HFF-Myc (cell line): ENCODE measurements around the gene MB21D2.

Experiments used
- DNase-seq: peaks from one replicate; pipeline ENCODE4 v3.0.0-alpha.2; 2011; ENCODE audit warnings: low read depth; ENCODE audit errors: extremely low read depth
- H3K4me3 ChIP-seq: replicated peaks from 2 replicates; pipeline ENCODE4 v1.5.1; 2011; ENCODE audit warnings: low read depth, mild to moderate bottlenecking, control low read depth, low read length
- TF ChIP-seq, protein P1 (sequence below): IDR thresholded peaks from 2 replicates; pipeline ENCODE4 v1.5.1; 2012; ENCODE audit warnings: mild to moderate bottlenecking, low read depth, low read length, control low read depth; ENCODE audit errors: missing control alignments

The MB21D2 gene

DNA sequence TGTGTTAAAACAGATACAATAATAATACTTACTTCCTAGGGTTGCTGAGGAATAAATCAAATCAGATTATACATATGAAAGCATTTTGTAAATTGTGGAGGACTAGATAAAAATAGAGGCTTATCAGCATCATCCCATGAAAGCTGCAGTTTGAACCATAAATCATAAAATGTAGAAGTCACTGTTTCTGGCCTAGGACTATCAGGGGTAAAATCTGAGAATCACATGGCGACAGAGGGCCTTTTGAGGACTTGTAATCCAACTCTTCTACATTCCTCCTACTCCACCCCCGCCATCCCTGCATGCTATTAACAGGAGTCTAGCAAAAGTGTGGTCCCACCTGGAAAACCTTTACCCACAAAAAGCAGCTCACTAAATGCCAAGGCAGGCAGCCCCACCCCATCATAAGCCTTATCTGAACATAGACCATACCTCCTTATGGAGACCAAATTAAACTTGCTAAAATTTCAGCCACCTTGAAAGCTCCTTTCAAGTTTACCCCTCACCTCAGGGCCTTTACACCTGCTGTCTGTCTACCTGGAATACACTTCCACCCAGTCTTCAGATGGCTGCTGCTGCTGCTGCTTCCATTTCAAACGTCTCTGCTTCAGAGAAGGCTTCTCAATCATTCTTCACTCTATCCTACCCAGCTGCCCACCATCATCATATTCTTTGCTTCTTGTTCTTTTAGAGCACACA is 11.5 kb downstream of the MB21D2 start:
- no peak for DNase-seq
- TF ChIP-seq, protein P1, sequence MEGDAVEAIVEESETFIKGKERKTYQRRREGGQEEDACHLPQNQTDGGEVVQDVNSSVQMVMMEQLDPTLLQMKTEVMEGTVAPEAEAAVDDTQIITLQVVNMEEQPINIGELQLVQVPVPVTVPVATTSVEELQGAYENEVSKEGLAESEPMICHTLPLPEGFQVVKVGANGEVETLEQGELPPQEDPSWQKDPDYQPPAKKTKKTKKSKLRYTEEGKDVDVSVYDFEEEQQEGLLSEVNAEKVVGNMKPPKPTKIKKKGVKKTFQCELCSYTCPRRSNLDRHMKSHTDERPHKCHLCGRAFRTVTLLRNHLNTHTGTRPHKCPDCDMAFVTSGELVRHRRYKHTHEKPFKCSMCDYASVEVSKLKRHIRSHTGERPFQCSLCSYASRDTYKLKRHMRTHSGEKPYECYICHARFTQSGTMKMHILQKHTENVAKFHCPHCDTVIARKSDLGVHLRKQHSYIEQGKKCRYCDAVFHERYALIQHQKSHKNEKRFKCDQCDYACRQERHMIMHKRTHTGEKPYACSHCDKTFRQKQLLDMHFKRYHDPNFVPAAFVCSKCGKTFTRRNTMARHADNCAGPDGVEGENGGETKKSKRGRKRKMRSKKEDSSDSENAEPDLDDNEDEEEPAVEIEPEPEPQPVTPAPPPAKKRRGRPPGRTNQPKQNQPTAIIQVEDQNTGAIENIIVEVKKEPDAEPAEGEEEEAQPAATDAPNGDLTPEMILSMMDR = no peak
- H3K4me3 ChIP-seq = no peak overlapping the region

DNA sequence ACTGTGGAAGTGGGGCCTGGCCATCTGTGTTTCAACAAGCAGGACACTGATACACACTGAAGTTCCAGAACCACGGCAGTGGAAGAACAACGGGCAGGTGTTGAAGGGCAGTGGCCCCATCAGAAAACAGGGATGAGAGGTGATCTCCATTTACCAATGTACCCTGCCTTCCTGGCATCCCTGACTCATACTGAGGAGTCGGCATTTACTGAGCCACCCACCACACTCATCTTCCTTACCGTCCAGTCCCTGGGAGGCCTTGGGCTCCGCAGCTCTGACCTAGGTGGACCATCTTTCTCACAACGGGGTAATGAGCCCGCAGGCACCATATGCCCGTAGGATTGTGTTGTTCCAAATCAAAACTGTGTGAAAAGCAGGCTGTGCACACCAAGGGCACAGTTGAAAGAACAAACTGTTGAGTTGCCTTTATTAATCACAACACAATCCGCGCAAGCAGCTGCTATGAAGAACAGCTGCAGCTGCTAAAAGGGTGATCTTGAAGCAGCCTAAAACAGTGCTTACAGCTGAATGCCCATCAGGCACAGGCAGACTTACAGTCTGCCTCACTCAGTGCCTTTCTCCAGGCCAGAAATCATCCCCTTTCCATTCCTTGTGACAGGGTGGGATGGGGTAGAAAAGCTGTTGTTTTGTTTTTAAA is 12.9 kb downstream of the MB21D2 start:
- no peak for DNase-seq

DNA sequence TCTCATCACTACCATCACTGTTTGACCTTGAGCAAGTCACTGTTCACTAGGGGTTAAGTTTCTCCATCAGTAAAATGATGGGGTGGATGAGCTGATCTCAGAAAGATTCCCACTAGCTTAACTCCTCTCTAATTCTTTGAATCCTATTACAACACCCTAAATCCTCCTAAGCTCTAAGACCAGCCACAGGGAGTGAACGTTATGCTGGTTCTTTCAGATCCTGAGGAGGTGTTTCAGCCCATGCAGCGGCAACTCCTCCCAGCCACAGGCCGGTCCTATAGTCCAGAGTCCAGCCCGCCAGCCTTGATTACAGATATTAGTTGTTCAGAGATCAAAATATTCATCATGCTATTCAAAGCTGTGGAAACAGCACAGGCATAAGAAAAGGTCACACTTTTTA is 15.1 kb downstream of the MB21D2 start:
- no peak for DNase-seq
- TF ChIP-seq, protein P1 = no peak
- no peak overlapping the region for H3K4me3 ChIP-seq

More for the DNA sequence above, 12.9 kb downstream of the MB21D2 start:
- TF ChIP-seq, protein P1 = no peak
- H3K4me3 ChIP-seq = no peak overlapping the region

DNA sequence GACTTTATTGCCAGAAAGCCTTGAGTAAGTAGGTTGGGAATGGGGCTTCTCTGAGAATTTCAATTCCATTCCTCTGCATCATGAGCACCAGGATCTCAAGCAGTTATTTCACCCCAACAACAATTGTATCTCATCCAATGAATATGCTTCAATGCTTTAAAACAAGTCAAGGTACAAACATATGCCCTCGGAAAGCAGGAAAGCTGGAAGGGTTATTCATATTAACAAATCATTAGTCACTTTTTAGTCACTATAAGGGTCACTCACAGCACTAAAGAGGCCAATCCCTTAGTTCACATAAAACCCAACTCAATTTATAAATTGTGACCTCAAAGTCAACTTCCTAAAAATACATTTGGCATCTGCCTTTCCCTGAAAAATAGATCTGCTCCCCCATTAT is 16.2 kb downstream of the MB21D2 start:
- DNase-seq = no peak
- TF ChIP-seq, protein P1 = no peak

DNA sequence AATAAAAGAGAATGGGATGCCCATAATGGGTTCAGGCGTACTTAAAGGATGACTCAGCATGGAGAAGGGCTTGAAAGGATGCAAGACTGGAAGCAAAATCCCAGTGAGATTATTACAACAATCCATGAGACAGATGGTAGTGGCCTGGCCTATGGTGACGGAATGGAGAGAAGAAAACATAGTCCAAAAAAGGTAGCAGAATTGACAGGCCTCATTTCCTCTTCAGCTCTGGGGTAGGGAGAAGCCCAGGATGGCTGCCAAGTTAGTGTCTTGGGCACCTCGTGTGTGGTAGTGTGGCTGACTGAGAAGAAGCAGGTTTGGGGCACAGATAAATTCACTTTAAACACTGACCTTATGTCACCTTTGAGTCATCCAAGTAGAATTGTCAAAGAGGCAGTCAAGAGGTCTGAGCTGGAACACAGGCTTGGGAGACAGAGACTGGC is 18.1 kb downstream of the MB21D2 start:
- DNase-seq = peak; percentile 90
- no peak overlapping the region for H3K4me3 ChIP-seq
- TF ChIP-seq, protein P1 = no peak

More for the DNA sequence above, 16.2 kb downstream of the MB21D2 start:
- no peak overlapping the region for H3K4me3 ChIP-seq

DNA sequence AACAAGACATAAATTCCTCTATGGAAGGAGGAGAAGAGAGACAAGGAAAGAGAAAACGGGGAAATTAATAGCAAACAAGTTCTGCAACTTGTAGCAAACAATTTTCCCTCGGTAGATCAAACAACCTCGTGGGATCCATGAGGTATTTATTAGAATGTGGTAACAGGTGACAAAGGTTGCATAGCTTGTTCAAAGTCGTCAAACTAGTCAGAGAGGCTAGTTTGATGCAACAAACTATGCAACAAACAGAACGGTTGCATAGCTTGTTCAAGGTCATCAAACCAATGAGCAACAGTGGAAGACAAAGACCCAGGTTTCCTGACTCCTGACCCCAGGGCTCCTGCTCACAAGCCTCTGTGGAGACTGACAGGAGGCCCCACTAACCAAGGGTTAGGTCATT is 20.7 kb downstream of the MB21D2 start:
- no peak for DNase-seq
- no peak overlapping the region for H3K4me3 ChIP-seq
- TF ChIP-seq, protein P1 = no peak

DNA sequence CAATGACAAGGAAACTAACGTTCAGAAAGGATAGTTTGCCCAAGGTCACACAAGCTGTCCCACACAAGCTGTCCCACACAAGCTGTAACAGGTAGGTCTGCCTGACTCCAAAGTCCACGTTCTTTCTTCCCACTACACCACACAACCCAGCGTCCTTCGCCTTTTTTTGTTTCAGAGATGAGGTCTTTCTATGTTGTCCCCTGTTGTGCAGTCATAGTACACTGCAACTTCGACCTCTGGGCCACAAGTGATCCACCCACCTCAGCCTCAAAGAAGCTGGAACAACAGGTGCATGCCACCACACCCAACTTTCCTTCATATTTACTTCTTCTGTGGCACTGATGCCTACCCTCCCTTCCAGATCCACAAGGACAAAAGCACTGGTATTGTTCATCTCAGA is 21.4 kb downstream of the MB21D2 start:
- no peak for DNase-seq
- TF ChIP-seq, protein P1 = no peak

More for the DNA sequence above, 21.4 kb downstream of the MB21D2 start:
- H3K4me3 ChIP-seq = no peak overlapping the region
